Heart left ventricle (tissue), 13 donors: ENCODE measurements around the gene MAPK8IP3.

Experiments
- POLR2A ChIP-seq, 2 donors: fragments of 450-650 bp; IDR thresholded peaks; one replicate each; pipeline ENCODE4 v1.6.1; 2017; ENCODE audit warnings: antibody characterized with exemption in 2 of 2, mild to moderate bottlenecking in 2 of 2, moderate library complexity in 2 of 2
- TF ChIP-seq, protein P1 (sequence below), 12 donors: fragments of 200-600 bp; sonication (generic) in 4 of 12; IDR thresholded peaks; one replicate each; pipeline versions ENCODE4 v1.5.0 to v1.8.0; 2018 to 2022; ENCODE audit warnings: antibody characterized with exemption in 12 of 12, mild to moderate bottlenecking in 5 of 12
- donor health status: ischemic (EF 13 %, LVEDD 7.1; RV severe dilation, severe dysfunction).
- donor health status: DM: no; HTN: yes; CAD: no.
- donor health status: DM: no; HTN: no; CAD: no.
- donor health status: ischemic (EF 25% LVEDD 6.9; RV normal size, moderate dysfunction).
- donor health status: ischemic (EF 25% LVEDD 5.7; RV mildly dilated, moderate dysfunction).
- donor health status: ischemic (EF 35%, LVEDD 5.7; RV mildly dilated, moderate dysfunction).
- donor health status: nonischemic (EF 11% LVEDD 7.7; RV severe dilation, severe dysfunction).
- donor health status: DM: yes; HTN: yes; CAD: no.
- donor health status: PGD.
- donor health status: ischemic (EF 29% LVEDD 5.4; RV normal size, mild dysfunction).
- donor health status: nonischemic (EF 23%, LVEDD 6.1; RV moderate dilation, normal function).

DNA sequence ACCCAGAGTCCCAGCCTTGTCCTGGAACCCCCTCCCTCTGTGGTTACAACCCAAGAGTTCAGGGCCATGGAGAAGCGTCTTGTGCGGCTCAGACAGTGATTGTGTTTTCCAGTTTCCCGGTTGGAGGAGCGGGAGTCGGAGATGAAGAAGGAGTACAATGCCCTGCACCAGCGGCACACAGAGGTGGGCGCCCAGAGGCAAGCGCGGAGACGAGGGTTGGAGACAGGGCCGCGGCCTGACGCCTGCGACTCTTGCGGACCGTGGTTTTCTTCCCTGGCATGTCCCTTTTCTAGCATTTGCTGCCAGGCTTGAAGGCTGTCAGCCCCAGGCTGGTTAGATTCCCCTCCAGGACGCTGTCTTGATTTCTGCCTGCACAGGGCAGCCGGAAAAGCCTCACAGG, 23.0 kb downstream of the MAPK8IP3 start:
- TF ChIP-seq, protein P1, sequence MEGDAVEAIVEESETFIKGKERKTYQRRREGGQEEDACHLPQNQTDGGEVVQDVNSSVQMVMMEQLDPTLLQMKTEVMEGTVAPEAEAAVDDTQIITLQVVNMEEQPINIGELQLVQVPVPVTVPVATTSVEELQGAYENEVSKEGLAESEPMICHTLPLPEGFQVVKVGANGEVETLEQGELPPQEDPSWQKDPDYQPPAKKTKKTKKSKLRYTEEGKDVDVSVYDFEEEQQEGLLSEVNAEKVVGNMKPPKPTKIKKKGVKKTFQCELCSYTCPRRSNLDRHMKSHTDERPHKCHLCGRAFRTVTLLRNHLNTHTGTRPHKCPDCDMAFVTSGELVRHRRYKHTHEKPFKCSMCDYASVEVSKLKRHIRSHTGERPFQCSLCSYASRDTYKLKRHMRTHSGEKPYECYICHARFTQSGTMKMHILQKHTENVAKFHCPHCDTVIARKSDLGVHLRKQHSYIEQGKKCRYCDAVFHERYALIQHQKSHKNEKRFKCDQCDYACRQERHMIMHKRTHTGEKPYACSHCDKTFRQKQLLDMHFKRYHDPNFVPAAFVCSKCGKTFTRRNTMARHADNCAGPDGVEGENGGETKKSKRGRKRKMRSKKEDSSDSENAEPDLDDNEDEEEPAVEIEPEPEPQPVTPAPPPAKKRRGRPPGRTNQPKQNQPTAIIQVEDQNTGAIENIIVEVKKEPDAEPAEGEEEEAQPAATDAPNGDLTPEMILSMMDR (IDR thresholded peaks at IDR 0.05) = no peak
- TF ChIP-seq POLR2A (IDR thresholded peaks at IDR 0.05) = no peak
